ENCODE measurements around the gene ZDHHC8. TPM values are rescaled to one million over a fixed set of nuclear protein-coding genes. Genes with fewer than 3 reads are reported as not detected.

ZDHHC8 gene
- total and polyA plus RNA-seq, 10 of the 15 experiments (the other 5 are each of a cell fraction or from before 2014, with no cell fraction given) = 0.03 to 46.3 (median 5.3) TPM

- ChIA-PET POLR2A (no interaction called here), SMC1A (ENCODE audit: uncharacterized antibody, unreplicated experiment) (no interaction called here), CTCF (no interaction called here), RAD21 (ENCODE audit: unreplicated experiment) (no interaction called here)
- Histone ChIP-seq H3K79me2 (ENCODE audit: control insufficient read depth, insufficient read depth, low read length) (no peaks in the 10 kb centered on the region), H3K4me3 (no peak overlapping the region), H3K27ac (ENCODE audit: control insufficient read depth, insufficient read depth) (no peak overlapping the region), H3K9me3 (replicated peaks; ENCODE audit: control insufficient read depth, insufficient read depth, low read length) (no peaks in the 10 kb centered on the region), H3K36me3 (ENCODE audit: control insufficient read depth in 2 of 2, insufficient read depth in 2 of 2, low read length in 1 of 2) (no peaks in the 10 kb centered on the region), H2AFZ (ENCODE audit: control insufficient read depth, low read depth, low read length) (no peak overlapping the region), H3K4me2 (ENCODE audit: control insufficient read depth, insufficient read depth) (no peak overlapping the region), H3K27me3 (replicated peaks in 1 of 2; ENCODE audit: control insufficient read depth in 2 of 2, insufficient read depth in 2 of 2, low read length in 1 of 2) (no peaks in the 10 kb centered on the region), H3K9ac (ENCODE audit: control insufficient read depth, insufficient read depth, low read length) (no peak overlapping the region), H4K20me1 (ENCODE audit: control insufficient read depth, insufficient read depth) (no peaks in the 10 kb centered on the region), H3K4me1 (ENCODE audit: control insufficient read depth, insufficient read depth, low read length) (no peaks in the 10 kb centered on the region)
- 67% methylated on average over 6 of the region's 6 CpGs for WGBS (ENCODE audit: insufficient coverage, insufficient replicate concordance, low lambda C conversion rate, missing lambda C conversion rate)
- in situ Hi-C loops (cut with MboI) (no loop called here), intact Hi-C loops (cut with micrococcal nuclease; ENCODE audit: unreplicated experiment) (no loop called here)
- ATAC-seq (no peak), DNase-seq (ENCODE audit: low read depth, low spot score) (no peak), FAIRE-seq (no peak)
- no TSS peak for BruUV-seq (replicated peaks)
- TF ChIP-seq BCL11A (IDR thresholded peaks at IDR 0.05; ENCODE audit: low read depth, low read length) (no peak), E4F1 (IDR thresholded peaks at IDR 0.05; ENCODE audit: borderline replicate concordance, partially characterized antibody) (no peak), KAT2A (conservative IDR thresholded peaks at IDR 0.05; ENCODE audit: control insufficient read depth, low read depth, low read length) (no peak), HCFC1 (IDR thresholded peaks at IDR 0.05; ENCODE audit: low read length) (no peak), BCLAF1 (IDR thresholded peaks at IDR 0.05) (no peak), ATF3 (IDR thresholded peaks at IDR 0.05; ENCODE audit: borderline replicate concordance, extremely low read depth, low read depth, low read length) (no peak), KDM1A (IDR thresholded peaks at IDR 0.05; ENCODE audit: borderline replicate concordance) (no peak), JUND (IDR thresholded peaks at IDR 0.05; ENCODE audit: low read depth, low read length) (no peak), ZNF592 (IDR thresholded peaks at IDR 0.05) (no peak), PAX8 (IDR thresholded peaks at IDR 0.05) (no peak), ZZZ3 (IDR thresholded peaks at IDR 0.05; ENCODE audit: control insufficient read depth, insufficient read length, low read depth) (no peak), E2F8 (IDR thresholded peaks at IDR 0.05; ENCODE audit: low read depth, partially characterized antibody) (no peak)
Measured at GRCh38 chr22:20188567-20188877, 56.9 kb downstream of the ZDHHC8 start.

Data from GM12878 (cell line).